ENCODE measurements around the gene LMO1. TPM values are rescaled to one million over a fixed set of nuclear protein-coding genes. Genes with fewer than 3 reads are reported as not detected.
A peak's percentile ranks its signal among the peaks of the same experiment; 100 is the strongest.

LMO1 gene
- polyA plus RNA-seq, 3 donors = not detected

GRCh38 chr11:8204596-8204995, 59.1 kb downstream of the LMO1 start:
- Histone ChIP-seq H3K4me2 (replicated peaks; ENCODE audit: extremely low read depth, low read length, poor library complexity, severe bottlenecking) (no peak overlapping the region), H3K27ac (ENCODE audit: low read depth in 1 of 2, low read length in 2 of 2) (peak overlapping the region; percentile 90 to 92), H4K20me1 (ENCODE audit: insufficient read depth, low read length) (no peaks in the 10 kb centered on the region), H2AFZ (ENCODE audit: insufficient read depth, low read depth, low read length, poor library complexity, severe bottlenecking) (no peak overlapping the region), H3K9ac (ENCODE audit: insufficient read depth, low read length, poor library complexity, severe bottlenecking) (no peak overlapping the region), H3K4me1 (ENCODE audit: control insufficient read depth in 1 of 2, insufficient read depth in 2 of 2, low read length in 2 of 2) (peaks cover 74 to 75% of the 10 kb centered on the region in 2 donors), H3K36me3 (replicated peaks in 1 of 2; ENCODE audit: control insufficient read depth in 1 of 2, insufficient read depth in 2 of 2, low read length in 2 of 2) (no peaks in the 10 kb centered on the region), H3K79me2 (ENCODE audit: insufficient read depth, low read length) (no peaks in the 10 kb centered on the region), H3K27me3 (ENCODE audit: control insufficient read depth in 2 of 2, insufficient read depth in 2 of 2, low read length in 2 of 2) (no peaks in the 10 kb centered on the region), H3K9me3 (replicated peaks in 1 of 2; ENCODE audit: control insufficient read depth in 1 of 2, insufficient read depth in 1 of 2, low read length in 2 of 2) (no peaks in the 10 kb centered on the region), H3K4me3 (replicated peaks in 1 of 3; ENCODE audit: low read depth in 2 of 3, low read length in 3 of 3) (no peak overlapping the region)
- Mint-ChIP-seq H3K27me3 (ENCODE audit: low read depth in 3 of 3) (peaks cover 0 to 3% (median 0%) of the 10 kb centered on the region in 3 donors), H3K27ac (peak overlapping the region in 4 of 7 donors; percentile 24 to 74 (median 60)), H3K4me1 (peaks cover 74% of the 10 kb centered on the region), H3K36me3 (peaks cover 6 to 9% of the 10 kb centered on the region in 2 donors), H3K9me3 (peaks cover 0 to 3% (median 0%) of the 10 kb centered on the region in 7 donors), H3K4me3 (no peak overlapping the region)
- intact Hi-C loops (cut with micrococcal nuclease) = no loop called here
- 100% methylated on average over 2 of the region's 5 CpGs for WGBS (ENCODE audit: insufficient coverage)
- no peak for DNase-seq
- TF ChIP-seq CTCF (IDR thresholded peaks at IDR 0.05) = no peak

DNA sequence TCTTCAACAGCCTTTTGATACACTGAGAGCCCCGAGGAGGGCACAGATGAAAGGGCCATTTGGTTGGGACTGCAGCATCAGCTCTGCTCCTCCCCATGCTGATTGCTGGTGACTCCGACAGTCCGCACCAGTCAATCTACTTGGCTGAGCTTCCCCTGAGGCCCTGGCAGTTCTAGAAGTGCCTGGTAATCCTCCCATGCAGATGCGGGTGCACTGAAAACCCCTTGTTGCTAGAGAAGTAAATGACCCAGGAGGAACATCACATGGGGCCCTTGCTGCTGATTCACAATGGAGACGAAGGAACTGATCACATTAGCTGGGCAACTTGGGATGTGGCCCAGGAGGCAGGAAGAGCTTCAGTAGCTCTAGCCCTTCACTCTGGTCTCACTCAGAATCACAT, 59.7 kb downstream of the LMO1 start:
- Mint-ChIP-seq H3K36me3 (peaks cover 6 to 9% of the 10 kb centered on the region in 2 donors), H3K4me3 (no peak overlapping the region), H3K9me3 (peaks cover 0 to 3% (median 0%) of the 10 kb centered on the region in 7 donors), H3K27ac (peak overlapping the region in 6 of 7 donors; percentile 36 to 86 (median 64)), H3K27me3 (ENCODE audit: low read depth in 3 of 3) (no peaks in the 10 kb centered on the region), H3K4me1 (peaks cover 73% of the 10 kb centered on the region)
- DNase-seq = peak in 1 of 3 donors; percentile 52
- no peak for TF ChIP-seq CTCF (IDR thresholded peaks at IDR 0.05)
- Histone ChIP-seq H3K27me3 (ENCODE audit: control insufficient read depth in 2 of 2, insufficient read depth in 2 of 2, low read length in 2 of 2) (no peaks in the 10 kb centered on the region), H3K27ac (ENCODE audit: low read depth in 1 of 2, low read length in 2 of 2) (peak overlapping the region; percentile 90 to 92), H3K4me1 (ENCODE audit: control insufficient read depth in 1 of 2, insufficient read depth in 2 of 2, low read length in 2 of 2) (peaks cover 72 to 74% of the 10 kb centered on the region in 2 donors), H3K4me2 (replicated peaks; ENCODE audit: extremely low read depth, low read length, poor library complexity, severe bottlenecking) (no peak overlapping the region), H3K9me3 (replicated peaks in 1 of 2; ENCODE audit: control insufficient read depth in 1 of 2, insufficient read depth in 1 of 2, low read length in 2 of 2) (no peaks in the 10 kb centered on the region), H3K79me2 (ENCODE audit: insufficient read depth, low read length) (no peaks in the 10 kb centered on the region), H4K20me1 (ENCODE audit: insufficient read depth, low read length) (no peaks in the 10 kb centered on the region), H3K36me3 (replicated peaks in 1 of 2; ENCODE audit: control insufficient read depth in 1 of 2, insufficient read depth in 2 of 2, low read length in 2 of 2) (no peaks in the 10 kb centered on the region), H3K9ac (ENCODE audit: insufficient read depth, low read length, poor library complexity, severe bottlenecking) (no peak overlapping the region), H2AFZ (ENCODE audit: insufficient read depth, low read depth, low read length, poor library complexity, severe bottlenecking) (no peak overlapping the region), H3K4me3 (replicated peaks in 1 of 3; ENCODE audit: low read depth in 2 of 3, low read length in 3 of 3) (no peak overlapping the region)
- WGBS (ENCODE audit: insufficient coverage) = 84% methylated on average over 5 of the region's 5 CpGs
- intact Hi-C loops (cut with micrococcal nuclease) = no loop called here

Measured in CD14-positive monocyte (primary cell).